Upper lobe of left lung (tissue), 6 donors: ENCODE measurements around the gene IGFN1. TPM values are rescaled to one million over a fixed set of nuclear protein-coding genes. Genes with fewer than 3 reads are reported as not detected.
A peak's percentile ranks its signal among the peaks of the same experiment; 100 is the strongest.

Experiments
- ATAC-seq, 2 donors: fragments of 200-7000 bp; cut with Tn5 transposase; one replicate each; pipeline ENCODE4 v1.9.1; 2022; ENCODE audit warnings: mild to moderate bottlenecking in 2 of 2, moderate library complexity in 2 of 2; ENCODE audit not compliant: low FRiP score in 2 of 2
- DNase-seq, 2 donors: peaks; one replicate each; pipeline ENCODE4 v3.0.0-alpha.2; 2019 to 2020
- H3K27ac ChIP-seq, 4 donors: fragments of 200-600 bp; sonication (generic); one replicate each; pipeline ENCODE4 v1.5.1; 2016 to 2019
- H3K27me3 ChIP-seq, 4 donors: fragments of 200-600 bp; sonication (generic); one replicate each; pipeline ENCODE4 v1.5.1; 2017 to 2019
- H3K36me3 ChIP-seq, 4 donors: fragments of 200-600 bp; sonication (generic); one replicate each; pipeline ENCODE4 v1.5.1; 2016 to 2019
- H3K4me1 ChIP-seq, 4 donors: fragments of 200-600 bp; sonication (generic); one replicate each; pipeline ENCODE4 v1.5.1; 2018 to 2019
- H3K4me3 ChIP-seq, 4 donors: fragments of 200-600 bp; sonication (generic); one replicate each; pipeline ENCODE4 v1.5.1; 2017 to 2019; ENCODE audit warnings: mild to moderate bottlenecking in 2 of 4, moderate library complexity in 1 of 4
- H3K9me3 ChIP-seq, 4 donors: fragments of 200-600 bp; sonication (generic); one replicate each; pipeline ENCODE4 v1.5.1; 2018 to 2019
- EP300 ChIP-seq, 4 donors: sonication (generic); formaldehyde crosslinking; IDR thresholded peaks; one replicate each; pipeline ENCODE4 v1.5.1; 2017; ENCODE audit warnings: antibody characterized with exemption in 4 of 4, control low read depth in 2 of 4
- POLR2A ChIP-seq, 4 donors: fragments of 450-650 bp; IDR thresholded peaks; one replicate each; pipeline ENCODE4 v1.5.1; 2016 to 2017; ENCODE audit warnings: antibody characterized with exemption in 4 of 4, mild to moderate bottlenecking in 2 of 4
- POLR2AphosphoS5 ChIP-seq, 2 donors: sonication (generic); formaldehyde crosslinking; IDR thresholded peaks; one replicate each; pipeline ENCODE4 v1.5.1; 2017; ENCODE audit warnings: antibody characterized with exemption in 2 of 2
- WGBS, 2 donors: methylation state at CpG; one replicate each; pipeline ENCODE4 v1.1.5; 2017 to 2018; 5-methylcytosine and 5-hydroxymethylcytosine counted together
- total RNA-seq, 6 donors: library from RNA; depleted of rRNA in 4 of 6; stranded (reverse); fragments of >200 nt in 4 of 6; gene quantifications; one replicate each; pipeline versions ENCODE4 v1.1.0 to v1.2.1, GENCODE V29; 2016 to 2021
- TF ChIP-seq, protein P1 (sequence below), 6 experiments: fragments of 450-650 bp in 4 of 6; fragments of 200-600 bp in 2 of 6; sonication (generic) in 2 of 6; IDR thresholded peaks; one replicate each; pipeline ENCODE4 v1.5.1; 2016 to 2019; ENCODE audit warnings: antibody characterized with exemption in 6 of 6
- donor health status: DM: no; HTN: no; CAD: no; lungs with moderate emphysema.
- donor health status: DM: no; HTN: yes; CAD: no; lungs with severe emphysema.

The IGFN1 gene
- total RNA-seq, 6 donors from 2014 or later: 0.11 to 6.3 (median 0.79) TPM; not detected in 2

DNA sequence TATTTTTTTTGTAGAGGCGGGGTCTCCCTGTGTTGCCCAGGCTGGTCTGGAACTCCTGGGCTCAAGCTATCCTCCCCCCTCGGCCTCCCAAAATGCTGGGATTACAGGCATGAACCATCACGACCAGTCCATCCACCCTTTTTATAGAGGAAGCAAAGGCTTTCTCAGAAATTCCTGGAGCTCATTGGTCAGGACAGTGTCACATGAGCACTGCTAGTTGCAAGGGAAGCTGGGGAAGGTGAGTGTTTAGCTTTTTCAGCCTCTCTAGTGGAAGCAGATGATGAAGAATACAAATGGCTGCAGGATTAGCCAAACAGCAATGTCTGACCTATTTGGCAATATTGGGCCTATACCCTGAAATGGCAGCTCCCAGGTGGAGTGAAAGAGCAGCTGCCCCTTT, 8.0 kb downstream of the IGFN1 start:
- WGBS, 2 donors: 82 to 90% methylated on average over 3 of the region's 3 CpGs
- no peaks in the 10 kb centered on the region for H3K4me1 ChIP-seq
- no peak overlapping the region for H3K4me3 ChIP-seq
- ATAC-seq (no peak), DNase-seq (no peak)
- no peak overlapping the region for H3K27ac ChIP-seq
- no peaks in the 10 kb centered on the region for H3K9me3 ChIP-seq
- no peak for TF ChIP-seq EP300 (IDR thresholded peaks at IDR 0.05)
- TF ChIP-seq POLR2A (IDR thresholded peaks at IDR 0.05): no peak
- TF ChIP-seq, protein P1, sequence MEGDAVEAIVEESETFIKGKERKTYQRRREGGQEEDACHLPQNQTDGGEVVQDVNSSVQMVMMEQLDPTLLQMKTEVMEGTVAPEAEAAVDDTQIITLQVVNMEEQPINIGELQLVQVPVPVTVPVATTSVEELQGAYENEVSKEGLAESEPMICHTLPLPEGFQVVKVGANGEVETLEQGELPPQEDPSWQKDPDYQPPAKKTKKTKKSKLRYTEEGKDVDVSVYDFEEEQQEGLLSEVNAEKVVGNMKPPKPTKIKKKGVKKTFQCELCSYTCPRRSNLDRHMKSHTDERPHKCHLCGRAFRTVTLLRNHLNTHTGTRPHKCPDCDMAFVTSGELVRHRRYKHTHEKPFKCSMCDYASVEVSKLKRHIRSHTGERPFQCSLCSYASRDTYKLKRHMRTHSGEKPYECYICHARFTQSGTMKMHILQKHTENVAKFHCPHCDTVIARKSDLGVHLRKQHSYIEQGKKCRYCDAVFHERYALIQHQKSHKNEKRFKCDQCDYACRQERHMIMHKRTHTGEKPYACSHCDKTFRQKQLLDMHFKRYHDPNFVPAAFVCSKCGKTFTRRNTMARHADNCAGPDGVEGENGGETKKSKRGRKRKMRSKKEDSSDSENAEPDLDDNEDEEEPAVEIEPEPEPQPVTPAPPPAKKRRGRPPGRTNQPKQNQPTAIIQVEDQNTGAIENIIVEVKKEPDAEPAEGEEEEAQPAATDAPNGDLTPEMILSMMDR (IDR thresholded peaks at IDR 0.05): no peak
- TF ChIP-seq POLR2AphosphoS5 (IDR thresholded peaks at IDR 0.05): no peak
- H3K27me3 ChIP-seq: no peaks in the 10 kb centered on the region
- no peaks in the 10 kb centered on the region for H3K36me3 ChIP-seq

DNA sequence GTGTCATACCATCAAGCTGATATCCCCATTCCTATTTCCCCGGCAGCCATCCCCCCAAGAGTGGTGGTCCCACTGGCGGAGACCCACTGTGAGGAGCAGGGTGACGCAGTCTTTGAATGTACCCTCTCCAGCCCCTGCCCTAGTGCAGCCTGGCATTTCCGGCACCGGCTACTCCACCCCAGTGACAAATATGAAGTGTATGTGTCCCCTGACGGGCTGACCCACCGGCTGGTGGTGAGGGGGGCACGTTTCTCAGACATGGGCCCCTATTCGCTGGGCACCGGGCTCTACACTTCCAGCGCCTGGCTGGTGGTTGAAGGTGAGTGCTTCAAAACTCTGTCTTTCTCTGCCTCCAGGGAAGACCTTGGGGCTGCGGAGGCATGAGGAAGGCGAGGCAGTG, 14.4 kb downstream of the IGFN1 start:
- TF ChIP-seq EP300 (IDR thresholded peaks at IDR 0.05): no peak
- TF ChIP-seq, protein P1 (IDR thresholded peaks at IDR 0.05): no peak
- no peak for TF ChIP-seq POLR2AphosphoS5 (IDR thresholded peaks at IDR 0.05)
- TF ChIP-seq POLR2A (IDR thresholded peaks at IDR 0.05): no peak
- DNase-seq (peak in 1 of 2 donors; percentile 43), ATAC-seq (no peak)
- H3K4me3 ChIP-seq: no peak overlapping the region
- 88 to 89% methylated on average over 8 to 13 of the region's 13 CpGs for WGBS, 2 donors
- H3K9me3 ChIP-seq: no peaks in the 10 kb centered on the region
- H3K27ac ChIP-seq: no peak overlapping the region
- H3K4me1 ChIP-seq: no peaks in the 10 kb centered on the region
- H3K36me3 ChIP-seq: no peaks in the 10 kb centered on the region
- no peaks in the 10 kb centered on the region for H3K27me3 ChIP-seq

DNA sequence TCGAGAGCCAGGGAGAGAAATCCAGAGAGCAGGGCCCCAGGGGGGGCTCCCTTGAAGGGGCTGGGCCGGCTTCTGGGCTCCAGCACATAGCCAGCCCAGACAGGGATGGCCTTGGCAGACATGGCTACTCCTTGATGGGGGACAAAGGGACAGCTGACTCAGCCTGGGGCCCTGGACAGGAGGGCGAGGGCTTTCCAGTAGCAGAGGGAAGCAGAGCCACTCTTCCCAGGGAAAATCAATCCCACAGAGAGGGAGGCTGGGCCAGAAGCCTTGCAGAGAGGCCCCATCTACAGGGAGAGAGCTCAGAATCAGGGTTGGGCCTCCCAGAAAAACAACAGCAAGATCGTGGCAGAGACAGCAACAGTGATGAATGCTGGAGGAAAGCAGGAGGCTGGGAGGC, 15.6 kb downstream of the IGFN1 start:
- ATAC-seq (no peak), DNase-seq (no peak)
- Histone ChIP-seq H3K9me3 (no peaks in the 10 kb centered on the region), H3K4me3 (no peak overlapping the region), H3K4me1 (no peaks in the 10 kb centered on the region), H3K27me3 (no peaks in the 10 kb centered on the region), H3K27ac (no peak overlapping the region), H3K36me3 (no peaks in the 10 kb centered on the region)
- TF ChIP-seq, protein P1 (IDR thresholded peaks at IDR 0.05): no peak
- no peak for TF ChIP-seq POLR2A (IDR thresholded peaks at IDR 0.05)
- no peak for TF ChIP-seq POLR2AphosphoS5 (IDR thresholded peaks at IDR 0.05)
- no peak for TF ChIP-seq EP300 (IDR thresholded peaks at IDR 0.05)
- WGBS, 2 donors: 69% methylated on average over 3 to 4 of the region's 4 CpGs

DNA sequence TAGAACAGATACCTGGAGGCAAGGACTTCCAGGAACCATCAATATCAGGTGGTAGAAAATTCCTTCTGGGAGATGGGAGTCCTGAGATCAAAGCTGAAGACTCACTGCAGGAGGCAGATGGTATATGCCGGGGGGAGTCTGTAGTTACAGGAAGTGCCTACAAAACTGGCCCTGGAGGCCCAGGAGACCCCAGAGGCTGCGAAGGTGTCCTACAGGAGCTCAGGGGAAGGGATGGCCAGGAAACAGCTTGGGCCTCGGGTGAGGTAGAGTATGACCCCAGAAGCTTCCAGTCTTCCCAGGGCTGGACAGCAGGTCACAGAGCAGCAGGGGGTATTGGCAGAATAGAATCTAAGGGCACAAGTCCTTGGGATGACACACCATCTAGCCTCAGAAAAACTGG, 16.4 kb downstream of the IGFN1 start:
- H3K4me1 ChIP-seq: no peaks in the 10 kb centered on the region
- no peaks in the 10 kb centered on the region for H3K27me3 ChIP-seq
- ATAC-seq (no peak), DNase-seq (no peak)
- no peak for TF ChIP-seq EP300 (IDR thresholded peaks at IDR 0.05)
- TF ChIP-seq POLR2AphosphoS5 (IDR thresholded peaks at IDR 0.05): no peak
- no peak for TF ChIP-seq POLR2A (IDR thresholded peaks at IDR 0.05)
- TF ChIP-seq, protein P1 (IDR thresholded peaks at IDR 0.05): no peak
- no peaks in the 10 kb centered on the region for H3K9me3 ChIP-seq
- WGBS, 2 donors: 80 to 90% methylated on average over 3 of the region's 3 CpGs
- H3K36me3 ChIP-seq: no peaks in the 10 kb centered on the region
- H3K27ac ChIP-seq: no peak overlapping the region
- H3K4me3 ChIP-seq: no peak overlapping the region

DNA sequence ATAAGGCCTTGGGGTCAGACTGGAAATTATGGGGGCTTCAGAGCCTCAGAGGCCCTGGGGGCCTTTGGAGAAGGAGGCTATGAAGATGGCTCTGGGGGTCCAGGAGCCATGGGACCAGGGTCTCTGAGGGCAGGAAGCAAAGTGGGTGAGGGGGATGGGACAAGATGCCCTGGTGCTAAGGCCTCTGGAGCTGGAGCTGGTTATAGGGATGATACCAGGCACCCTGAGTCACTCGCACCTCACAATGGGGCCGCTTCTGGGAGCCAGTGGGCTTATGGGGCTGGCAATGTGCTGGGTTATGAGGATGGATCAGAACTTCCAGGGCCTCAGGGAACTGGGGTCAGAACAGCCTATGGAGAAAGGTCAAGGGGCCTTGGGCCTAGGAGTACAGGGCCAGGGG, 17.6 kb downstream of the IGFN1 start:
- DNase-seq: no peak
- H3K27me3 ChIP-seq: no peaks in the 10 kb centered on the region
- no peak for TF ChIP-seq POLR2A (IDR thresholded peaks at IDR 0.05)
- TF ChIP-seq, protein P1 (IDR thresholded peaks at IDR 0.05): no peak
- TF ChIP-seq EP300 (IDR thresholded peaks at IDR 0.05): no peak
- no peak for TF ChIP-seq POLR2AphosphoS5 (IDR thresholded peaks at IDR 0.05)
- 94 to 100% methylated on average over 2 of the region's 2 CpGs for WGBS, 2 donors
- no peak overlapping the region for H3K4me3 ChIP-seq
- no peak overlapping the region for H3K27ac ChIP-seq
- H3K36me3 ChIP-seq: no peaks in the 10 kb centered on the region
- no peaks in the 10 kb centered on the region for H3K9me3 ChIP-seq
- ATAC-seq: no peak
- H3K4me1 ChIP-seq: no peaks in the 10 kb centered on the region
